HG03354 (cell line): ENCODE results near the gene CTNNA3.
A peak's percentile ranks its signal among the peaks of the same experiment; 100 is the strongest.

Experiments
- ATAC-seq: cut with Tn5 transposase; IDR thresholded peaks from one replicate; pipeline ENCODE4 v1.9.1; 2021; ENCODE audit warnings: mild to moderate bottlenecking; ENCODE audit not compliant: unreplicated experiment, poor library complexity, severe bottlenecking

CTNNA3 gene

DNA sequence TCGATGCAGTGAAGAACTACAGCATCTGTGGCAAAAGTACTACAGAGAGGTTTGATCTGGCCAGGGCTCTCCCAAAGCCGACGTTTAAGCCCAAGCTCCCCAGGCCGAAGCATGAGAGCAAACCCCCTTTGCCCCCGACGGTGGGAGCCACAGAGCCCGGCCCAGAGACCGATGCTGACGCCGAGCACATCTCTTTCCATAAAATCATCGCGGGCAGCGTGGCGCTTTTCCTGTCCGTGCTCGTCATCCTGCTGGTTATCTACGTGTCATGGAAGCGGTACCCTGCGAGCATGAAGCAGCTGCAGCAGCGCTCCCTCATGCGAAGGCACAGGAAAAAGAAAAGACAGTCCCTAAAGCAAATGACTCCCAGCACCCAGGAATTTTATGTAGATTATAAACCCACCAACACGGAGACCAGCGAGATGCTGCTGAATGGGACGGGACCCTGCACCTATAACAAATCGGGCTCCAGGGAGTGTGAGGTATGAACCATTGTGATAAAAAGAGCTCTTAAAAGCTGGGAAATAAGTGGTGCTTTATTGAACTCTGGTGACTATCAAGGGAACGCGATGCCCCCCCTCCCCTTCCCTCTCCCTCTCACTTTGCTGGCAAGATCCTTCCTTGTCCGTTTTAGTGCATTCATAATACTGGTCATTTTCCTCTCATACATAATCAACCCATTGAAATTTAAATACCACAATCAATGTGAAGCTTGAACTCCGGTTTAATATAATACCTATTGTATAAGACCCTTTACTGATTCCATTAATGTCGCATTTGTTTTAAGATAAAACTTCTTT, 767.8 kb downstream of the CTNNA3 start:
- no peak for ATAC-seq

- ATAC-seq: no peak
These were observed 768.6 kb downstream of the CTNNA3 start for GRCh38 chr10:66927251-66927935.

DNA sequence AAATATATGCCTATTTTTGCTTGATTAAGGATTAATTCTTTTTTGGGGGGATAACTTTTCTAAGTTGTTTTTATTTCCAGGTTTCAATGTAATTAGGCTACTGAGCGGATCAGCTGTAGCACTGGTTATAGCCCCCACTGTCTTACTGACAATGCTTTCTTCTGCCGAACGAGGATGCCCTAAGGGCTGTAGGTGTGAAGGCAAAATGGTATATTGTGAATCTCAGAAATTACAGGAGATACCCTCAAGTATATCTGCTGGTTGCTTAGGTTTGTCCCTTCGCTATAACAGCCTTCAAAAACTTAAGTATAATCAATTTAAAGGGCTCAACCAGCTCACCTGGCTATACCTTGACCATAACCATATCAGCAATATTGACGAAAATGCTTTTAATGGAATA, 769.2 kb downstream of the CTNNA3 start:
- no peak for ATAC-seq

DNA sequence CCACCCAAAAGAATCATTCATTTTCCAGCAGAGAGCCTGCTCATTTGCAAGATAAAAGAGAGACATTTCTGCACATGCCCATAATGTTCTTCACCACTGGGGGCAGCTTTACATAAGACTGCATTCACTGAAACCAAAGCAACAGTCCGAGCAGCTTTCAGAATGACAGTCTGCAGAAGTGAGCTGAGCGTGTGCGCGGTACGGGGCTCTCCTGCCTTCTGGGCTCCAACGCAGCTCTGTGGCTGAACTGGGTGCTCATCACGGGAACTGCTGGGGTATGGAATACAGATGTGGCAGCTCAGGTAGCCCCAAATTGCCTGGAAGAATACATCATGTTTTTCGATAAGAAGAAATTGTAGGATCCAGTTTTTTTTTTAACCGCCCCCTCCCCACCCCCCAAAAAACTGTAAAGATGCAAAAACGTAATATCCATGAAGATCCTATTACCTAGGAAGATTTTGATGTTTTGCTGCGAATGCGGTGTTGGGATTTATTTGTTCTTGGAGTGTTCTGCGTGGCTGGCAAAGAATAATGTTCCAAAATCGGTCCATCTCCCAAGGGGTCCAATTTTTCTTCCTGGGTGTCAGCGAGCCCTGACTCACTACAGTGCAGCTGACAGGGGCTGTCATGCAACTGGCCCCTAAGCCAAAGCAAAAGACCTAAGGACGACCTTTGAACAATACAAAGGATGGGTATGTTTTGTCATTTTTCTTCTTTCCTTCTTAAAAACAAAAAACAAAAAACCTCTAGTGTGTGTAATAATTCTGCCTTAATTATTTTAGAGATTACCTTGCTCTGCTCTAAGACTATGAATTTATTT, 769.9 kb downstream of the CTNNA3 start, which contains the start of gene LRRTM3:
Gene LRRTM3 (plus strand): TSS at position 141 of the 820 bp plus-strand sequence.
- peak; percentile 100 for ATAC-seq

- no peak for ATAC-seq
These were observed 770.6 kb downstream of the CTNNA3 start for GRCh38 chr10:66925373-66925772.

DNA sequence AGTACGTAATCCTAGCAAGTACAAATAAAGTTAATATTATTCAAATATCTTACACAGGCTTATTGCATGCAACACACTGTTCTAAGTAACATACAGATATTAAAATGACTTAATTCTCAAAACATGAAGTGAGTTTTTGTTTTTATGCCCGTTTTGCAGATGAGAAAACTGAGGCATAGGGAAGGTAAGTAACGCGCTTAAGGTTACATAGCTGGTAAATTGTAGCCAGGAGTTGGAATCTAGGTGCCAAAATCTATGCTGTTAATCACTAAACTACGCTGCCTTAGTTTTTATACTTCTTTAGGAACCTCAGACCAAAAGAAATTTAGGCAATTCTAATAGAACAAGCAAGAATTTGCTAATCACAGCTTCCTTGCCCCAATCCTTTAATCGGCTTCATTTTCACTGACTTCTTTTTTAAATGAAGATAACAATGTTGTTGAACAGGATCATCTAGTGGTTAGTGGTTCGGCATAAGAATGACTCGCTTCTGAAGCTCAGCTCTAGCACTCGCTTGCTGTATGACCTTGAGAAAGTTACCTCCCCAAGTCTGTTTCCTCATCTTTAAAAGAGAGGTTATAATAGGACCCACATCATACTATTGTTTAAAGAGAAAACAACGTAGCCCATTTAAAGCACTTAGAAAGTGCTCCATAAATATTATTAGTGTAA, 771.2 kb downstream of the CTNNA3 start:
- no peak for ATAC-seq

DNA sequence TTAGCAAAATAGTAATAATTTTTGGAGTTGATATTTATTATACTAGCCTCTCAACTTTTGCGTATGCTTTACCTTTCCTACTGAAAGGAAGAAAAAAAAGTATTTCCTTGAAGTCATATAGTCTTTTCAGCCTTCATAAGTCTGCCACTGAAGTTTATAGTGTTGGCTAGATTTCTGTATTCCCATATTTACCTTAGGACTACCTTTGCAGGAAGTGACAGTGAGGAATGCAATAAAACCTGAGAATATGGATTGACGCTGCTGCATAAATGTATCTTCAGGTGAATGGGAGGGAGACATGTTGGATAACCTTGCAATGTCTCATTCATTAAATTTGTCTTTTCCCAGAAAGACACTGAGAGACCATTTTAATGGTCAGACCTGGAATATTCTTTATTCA, 776.7 kb downstream of the CTNNA3 start:
- ATAC-seq: no peak

GRCh38 chr10:66917104-66917503, 778.9 kb downstream of the CTNNA3 start:
- ATAC-seq: no peak

DNA sequence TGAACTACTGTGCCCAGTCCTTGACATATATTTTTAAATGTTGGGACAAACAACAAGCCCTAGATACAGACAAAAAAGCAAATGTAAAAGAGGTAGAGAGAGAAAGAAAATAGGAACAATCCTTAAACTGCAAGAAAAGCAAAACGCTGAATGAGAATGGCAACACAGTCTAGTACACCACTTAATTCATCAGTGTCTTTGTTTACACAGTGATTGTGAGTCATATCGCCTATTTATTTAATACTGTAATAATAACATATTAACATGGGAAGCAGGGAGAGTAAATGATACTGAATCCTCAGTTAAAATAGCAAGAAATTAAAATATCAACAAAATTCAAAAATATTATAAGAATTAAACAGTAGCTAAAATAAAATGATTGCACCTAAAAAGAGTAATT, 780.0 kb downstream of the CTNNA3 start:
- no peak for ATAC-seq

- no peak for ATAC-seq
These were observed 785.3 kb downstream of the CTNNA3 start for GRCh38 chr10:66910671-66911070.

DNA sequence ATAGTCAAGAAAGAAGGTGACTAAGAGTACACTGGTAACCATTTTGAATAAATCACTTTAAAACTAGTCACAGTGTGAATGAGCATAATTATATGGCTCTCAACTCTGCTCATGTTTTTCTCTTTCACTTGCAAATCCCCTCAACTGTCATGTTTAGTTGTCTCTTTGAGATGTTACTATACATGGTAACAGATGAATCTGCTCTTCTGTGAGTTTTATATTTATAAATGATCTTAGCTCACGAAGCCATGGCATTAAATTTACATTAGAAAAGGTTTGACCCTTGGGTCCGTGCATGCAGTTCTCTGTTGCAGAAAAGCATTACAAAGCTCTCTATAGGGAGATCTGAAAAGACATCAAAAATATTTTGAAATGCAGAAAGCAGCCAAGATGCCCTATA, 803.1 kb downstream of the CTNNA3 start:
- ATAC-seq: no peak

DNA sequence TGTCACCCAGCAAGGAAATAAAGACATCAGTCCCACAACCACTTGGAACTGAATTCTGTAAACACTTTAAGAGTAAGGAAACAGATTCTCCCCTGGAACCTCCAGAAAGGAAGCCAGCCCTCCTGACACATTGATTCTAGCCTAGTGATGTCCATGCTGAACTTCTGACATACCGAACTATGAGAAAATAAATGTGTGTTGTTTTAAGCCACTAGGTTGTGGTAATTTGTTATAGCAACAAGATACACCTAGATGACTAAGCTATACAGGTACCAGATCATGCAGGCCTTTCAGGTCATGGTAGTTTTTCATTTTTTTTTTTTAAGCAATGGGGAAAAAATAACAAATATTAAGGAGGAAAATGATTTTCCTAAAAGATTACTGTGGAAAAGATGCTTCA, 807.8 kb downstream of the CTNNA3 start:
- no peak for ATAC-seq

DNA sequence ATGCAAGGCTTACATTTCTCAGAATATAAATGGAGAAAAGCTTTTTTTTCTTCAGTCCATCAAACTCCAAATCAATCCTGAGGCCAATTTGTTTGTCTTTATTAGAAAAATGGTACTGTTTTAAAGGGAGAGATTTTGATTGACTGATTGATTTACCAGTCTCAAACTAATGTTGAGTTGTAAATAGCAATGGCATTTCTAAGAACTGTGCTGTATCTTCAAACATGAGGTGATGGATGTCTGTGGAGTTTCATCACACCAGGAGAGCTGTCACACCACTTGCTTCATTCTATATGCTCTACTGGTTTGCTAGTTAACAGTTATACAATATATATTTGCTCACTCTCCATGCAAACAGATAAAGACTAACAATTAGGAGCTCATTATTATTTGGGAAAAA, 809.1 kb downstream of the CTNNA3 start:
- ATAC-seq: no peak

DNA sequence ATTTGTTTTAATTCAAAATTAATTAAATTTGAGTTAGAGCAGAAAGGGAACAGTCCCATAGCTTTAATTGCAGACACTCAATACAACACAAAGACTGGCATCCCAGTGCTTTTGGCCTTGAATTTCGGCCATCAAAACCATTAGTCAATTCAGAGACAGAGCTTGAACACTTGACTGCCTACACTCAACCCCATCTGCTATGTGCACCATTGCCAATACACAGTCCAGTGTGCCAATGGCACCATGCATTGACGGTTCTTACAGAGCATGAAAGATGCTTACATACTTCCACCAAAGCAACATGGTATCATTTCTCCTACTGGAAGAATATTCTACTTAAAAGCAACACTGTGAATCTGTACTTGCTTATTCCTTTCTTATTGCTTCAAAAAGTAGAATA, 813.7 kb downstream of the CTNNA3 start:
- no peak for ATAC-seq

DNA sequence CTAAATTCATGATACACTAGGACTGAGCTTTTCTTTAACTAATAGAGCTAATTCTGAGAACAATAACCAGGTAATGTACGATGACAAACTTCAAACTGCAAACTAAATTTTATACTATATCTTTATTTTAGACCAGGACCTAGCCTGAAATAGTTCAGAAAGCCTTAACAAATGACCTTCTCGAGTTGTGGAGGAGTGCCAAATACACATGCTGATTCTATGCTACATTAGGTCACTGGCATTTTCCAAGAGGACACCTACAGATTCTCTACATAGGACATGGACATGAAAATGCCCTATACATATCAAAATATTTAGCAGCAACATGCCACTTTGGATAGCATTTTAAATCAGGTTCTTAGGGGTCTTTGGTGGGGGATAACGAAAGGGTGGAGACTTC, 814.2 kb downstream of the CTNNA3 start:
- ATAC-seq: no peak

- no peak for ATAC-seq
These were observed 815.2 kb downstream of the CTNNA3 start for GRCh38 chr10:66880826-66881225.

DNA sequence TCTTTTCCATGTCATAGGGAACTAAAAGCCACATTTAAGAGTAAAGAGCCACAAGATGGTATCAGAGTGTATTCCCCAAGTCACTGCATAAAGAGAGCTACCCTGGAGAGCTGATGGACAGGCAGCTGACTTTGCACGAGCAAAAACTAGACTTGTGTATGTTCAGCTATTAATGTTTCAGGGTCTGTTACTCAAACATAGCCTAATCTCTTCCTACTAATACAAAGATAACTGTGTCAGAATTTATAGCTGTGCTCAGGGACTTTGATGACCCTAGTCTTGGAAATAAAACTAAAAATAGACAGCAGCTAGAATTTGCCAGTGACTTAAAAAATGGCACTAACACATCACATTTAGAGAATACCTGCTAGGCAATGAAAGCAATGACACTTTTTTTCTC, 815.7 kb downstream of the CTNNA3 start:
- no peak for ATAC-seq

DNA sequence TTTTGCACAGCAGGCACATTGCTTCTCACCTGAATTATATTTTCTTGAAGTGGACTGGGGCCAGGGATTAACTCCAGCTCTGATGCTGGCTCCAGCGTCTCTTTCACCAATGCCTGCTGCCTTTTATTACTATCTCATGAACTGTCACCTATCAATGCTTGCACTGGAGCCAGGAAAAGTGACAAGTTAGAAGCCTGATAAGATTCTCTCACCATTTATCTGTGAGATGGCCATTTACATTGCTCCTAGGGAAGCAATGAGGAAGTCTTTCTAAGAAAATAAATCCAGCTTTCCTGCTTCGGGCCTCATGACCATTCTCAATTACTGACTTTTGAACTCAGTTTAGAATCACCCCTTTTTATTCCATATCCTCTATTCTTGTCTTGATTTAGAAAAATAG, 818.6 kb downstream of the CTNNA3 start:
- no peak for ATAC-seq

DNA sequence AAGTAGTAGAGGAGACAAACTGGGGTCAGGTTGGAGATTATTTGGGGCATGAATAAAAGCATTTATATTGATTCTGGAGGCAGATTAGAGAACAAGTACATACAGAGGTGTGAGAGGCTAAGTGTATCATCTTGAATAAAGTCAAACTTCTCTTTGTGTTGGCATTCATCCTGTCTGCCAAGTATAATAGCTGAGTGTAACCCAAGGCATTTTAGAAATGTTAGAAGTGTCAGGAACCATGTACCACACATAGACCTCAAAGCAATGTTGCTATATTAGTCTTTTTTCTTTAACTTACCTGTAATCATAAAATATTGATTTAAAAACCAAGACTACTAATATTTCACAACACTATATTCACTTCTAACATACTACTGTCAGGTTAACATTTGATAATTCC, 826.4 kb downstream of the CTNNA3 start:
- no peak for ATAC-seq

DNA sequence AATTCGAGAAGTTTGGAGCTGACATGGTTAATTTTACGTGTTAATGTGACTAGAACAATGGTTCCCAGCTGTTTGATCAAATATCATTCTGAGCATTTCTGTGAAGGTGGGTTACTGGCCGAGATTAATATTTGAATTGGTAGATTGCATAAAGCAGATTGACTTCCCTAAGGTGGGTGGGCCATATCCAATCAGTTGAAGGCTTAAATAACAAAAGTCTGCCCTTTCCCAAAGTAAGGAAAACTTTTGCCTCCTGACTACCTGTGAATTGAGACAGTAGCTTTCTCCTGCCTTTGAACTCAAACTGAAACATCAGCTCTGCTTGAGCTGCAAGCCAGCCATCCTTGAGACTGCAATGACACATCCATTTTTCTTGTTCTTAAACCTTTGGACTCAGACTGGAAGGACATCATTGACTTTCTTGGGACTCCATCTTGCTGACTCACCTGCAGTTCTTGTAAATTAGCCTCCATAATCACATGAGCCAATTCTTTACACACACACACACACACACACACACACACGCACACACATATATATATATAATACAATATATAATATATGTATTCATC, 833.2 kb downstream of the CTNNA3 start:
- no peak for ATAC-seq
